ENCODE measurements around the gene PCDH9.

- TF ChIP-seq CTCF (IDR thresholded peaks at IDR 0.05) = no peak
- TF ChIP-seq POLR2AphosphoS5 (IDR thresholded peaks at IDR 0.05) = no peak
- no peak for TF ChIP-seq EP300 (IDR thresholded peaks at IDR 0.05; ENCODE audit: low read depth)
Measured at GRCh38 chr13:66339214-66339613, 890.9 kb downstream of the PCDH9 start.
